RWPE1 (cell line): ENCODE data around the gene STK24.
"Not testable (repeated sequence)": the region's sequence is repeated elsewhere in the genome, so short reads cannot be mapped to it uniquely, and the experiment has no call there.

ENCODE experiments used
- CTCF ChIA-PET: fragments of 350-600 bp; sonication (Branson Sonifier 250); formaldehyde crosslinking; extraction: SDS; loops from one replicate; lab custom pipeline; 2021; lab: Yijun Ruan, JAX
- POLR2A ChIA-PET: fragments of 400-600 bp; formaldehyde crosslinking; extraction: SDS; loops from one replicate; lab custom pipeline; 2020; ENCODE audit warnings: antibody characterized with exemption; ENCODE audit not compliant: low non-redundant PET; lab: Yijun Ruan, JAX
- DNase-seq: peaks from one replicate; pipeline ENCODE4 v3.0.0; 2012; ENCODE audit warnings: low spot score
- H3K27ac ChIP-seq: fragments of 450-650 bp; 2 replicates; pipeline ENCODE4 v1.5.1; 2017
- TF ChIP-seq, protein P1 (sequence below): fragments of 450-650 bp; conservative IDR thresholded peaks from 2 replicates; pipeline ENCODE4 v1.5.1; 2017; ENCODE audit warnings: low read depth, mild to moderate bottlenecking

Gene STK24

DNA sequence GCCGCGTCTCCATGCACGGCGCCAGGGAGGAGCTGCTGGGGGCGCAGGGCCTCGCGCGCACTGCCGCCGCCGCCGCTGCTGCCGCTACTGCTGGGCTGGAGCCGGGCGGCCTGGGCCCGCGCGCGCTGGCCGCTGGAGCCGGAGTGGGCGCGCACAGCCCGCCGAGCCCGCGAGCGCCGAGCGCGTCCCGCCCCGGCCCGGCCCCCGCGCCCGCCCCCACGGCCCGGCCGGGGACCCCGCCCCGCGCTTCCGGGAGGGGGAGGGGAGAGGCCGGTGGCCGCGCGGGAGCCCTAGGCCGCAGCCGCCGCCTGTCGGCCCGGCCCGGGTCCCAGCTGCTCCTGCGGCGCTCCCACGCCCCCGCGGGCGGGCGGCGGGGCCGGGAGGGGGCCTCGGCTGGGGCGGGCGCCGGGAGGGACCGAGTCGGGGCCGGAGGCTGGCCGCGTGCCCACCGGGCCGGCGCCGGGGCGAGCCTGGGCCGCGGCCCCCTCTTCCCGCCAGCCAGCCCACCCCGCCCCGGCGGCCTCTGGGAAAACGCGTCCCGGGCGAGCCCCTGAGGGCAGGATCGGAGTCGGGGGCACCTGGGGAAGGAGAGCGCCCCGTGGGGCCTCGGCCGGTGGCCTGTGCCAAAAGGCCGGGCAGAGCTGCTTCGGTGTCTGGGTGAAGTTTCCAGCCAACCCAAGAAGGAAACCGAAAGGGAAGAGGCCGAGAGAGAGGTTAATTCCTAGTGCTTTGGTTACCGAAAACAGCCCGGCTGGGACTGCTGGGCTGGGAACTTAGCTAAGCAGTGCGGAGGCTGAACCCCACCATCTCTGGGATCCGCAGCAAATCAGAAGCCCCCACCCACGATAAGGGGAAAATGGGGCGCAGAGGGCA lies at the start of gene STK24:
STK24 (minus strand) TSS at position 145 of the 873 bp plus-strand sequence. CDS start 321 bp downstream, outside the sequence.
- POLR2A ChIA-PET = interaction anchor here (0.8 to 1.2 kb wide), 2 partner anchors 71 to 93 kb away, joined by 3 to 6 read pairs; no protein-coding TSS in a partner anchor
- TF ChIP-seq, protein P1, sequence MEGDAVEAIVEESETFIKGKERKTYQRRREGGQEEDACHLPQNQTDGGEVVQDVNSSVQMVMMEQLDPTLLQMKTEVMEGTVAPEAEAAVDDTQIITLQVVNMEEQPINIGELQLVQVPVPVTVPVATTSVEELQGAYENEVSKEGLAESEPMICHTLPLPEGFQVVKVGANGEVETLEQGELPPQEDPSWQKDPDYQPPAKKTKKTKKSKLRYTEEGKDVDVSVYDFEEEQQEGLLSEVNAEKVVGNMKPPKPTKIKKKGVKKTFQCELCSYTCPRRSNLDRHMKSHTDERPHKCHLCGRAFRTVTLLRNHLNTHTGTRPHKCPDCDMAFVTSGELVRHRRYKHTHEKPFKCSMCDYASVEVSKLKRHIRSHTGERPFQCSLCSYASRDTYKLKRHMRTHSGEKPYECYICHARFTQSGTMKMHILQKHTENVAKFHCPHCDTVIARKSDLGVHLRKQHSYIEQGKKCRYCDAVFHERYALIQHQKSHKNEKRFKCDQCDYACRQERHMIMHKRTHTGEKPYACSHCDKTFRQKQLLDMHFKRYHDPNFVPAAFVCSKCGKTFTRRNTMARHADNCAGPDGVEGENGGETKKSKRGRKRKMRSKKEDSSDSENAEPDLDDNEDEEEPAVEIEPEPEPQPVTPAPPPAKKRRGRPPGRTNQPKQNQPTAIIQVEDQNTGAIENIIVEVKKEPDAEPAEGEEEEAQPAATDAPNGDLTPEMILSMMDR = no peak
- peak within 1 kb of the TSS; percentile 97 for H3K27ac ChIP-seq
- DNase-seq = peak; percentile 75
- CTCF ChIA-PET = interaction anchor here (0.6 to 1.2 kb wide), 3 partner anchors 45 to 144 kb away, joined by 3 to 4 read pairs (median 4); no protein-coding TSS in a partner anchor

DNA sequence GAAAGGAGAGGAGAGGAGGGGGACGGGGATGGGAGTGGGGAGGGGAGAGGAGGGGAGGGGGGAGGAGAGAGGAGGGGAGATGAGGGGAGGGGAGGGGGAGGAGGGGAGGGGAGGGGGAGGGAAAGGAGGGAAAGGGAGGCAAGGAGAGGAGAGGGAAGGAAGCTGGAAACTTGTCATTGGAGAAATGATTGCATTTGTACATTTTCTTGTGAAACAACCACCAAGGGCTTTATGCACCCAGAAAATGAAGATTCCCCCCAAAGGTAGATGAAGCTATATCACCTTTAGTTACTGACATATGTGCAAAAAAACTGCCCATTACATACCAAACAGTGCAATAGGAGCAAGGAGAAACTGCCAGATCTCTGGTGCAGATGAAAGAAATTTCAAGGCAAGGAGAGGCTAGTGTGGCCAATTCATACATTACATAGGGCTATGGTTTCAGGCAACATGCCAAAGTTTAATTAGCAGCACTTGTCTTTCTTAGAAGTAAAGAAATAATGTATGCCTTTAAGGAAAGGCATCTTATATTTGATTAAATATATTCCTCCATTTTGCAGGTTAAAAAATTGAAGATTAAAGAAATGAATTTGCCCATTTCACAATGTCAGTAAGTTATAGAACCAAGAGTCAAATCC lies 49.5 kb upstream of the STK24 start:
- POLR2A ChIA-PET = no interaction called here
- DNase-seq = no peak

GRCh38 chr13:98624589-98624988 lies 47.7 kb upstream of the STK24 start:
- H3K27ac ChIP-seq, DNase-seq, POLR2A ChIA-PET: not testable (repeated sequence)
- CTCF ChIA-PET = interaction anchor here (0.7 kb wide), 1 partner anchor 219 kb away, joined by 3 read pairs; no protein-coding TSS in a partner anchor

More for the DNA sequence above, 49.5 kb upstream of the STK24 start:
- TF ChIP-seq, protein P1 = no peak
- CTCF ChIA-PET = no interaction called here
- H3K27ac ChIP-seq = no peak overlapping the region

GRCh38 chr13:98622931-98623331 lies 46.0 kb upstream of the STK24 start:
- CTCF ChIA-PET = interaction anchor here (0.6 to 0.8 kb wide), 2 partner anchors 30 to 46 kb away, joined by 3 to 4 read pairs; no protein-coding TSS in a partner anchor
- no peak overlapping the region for H3K27ac ChIP-seq
- TF ChIP-seq, protein P1 = no peak
- POLR2A ChIA-PET = no interaction called here
- no peak for DNase-seq

- ChIA-PET CTCF (no interaction called here), POLR2A (no interaction called here)
- no peak overlapping the region for H3K27ac ChIP-seq
- TF ChIP-seq, protein P1 = no peak
- no peak for DNase-seq
Measured at GRCh38 chr13:98619556-98619955, 42.6 kb upstream of the STK24 start.

DNA sequence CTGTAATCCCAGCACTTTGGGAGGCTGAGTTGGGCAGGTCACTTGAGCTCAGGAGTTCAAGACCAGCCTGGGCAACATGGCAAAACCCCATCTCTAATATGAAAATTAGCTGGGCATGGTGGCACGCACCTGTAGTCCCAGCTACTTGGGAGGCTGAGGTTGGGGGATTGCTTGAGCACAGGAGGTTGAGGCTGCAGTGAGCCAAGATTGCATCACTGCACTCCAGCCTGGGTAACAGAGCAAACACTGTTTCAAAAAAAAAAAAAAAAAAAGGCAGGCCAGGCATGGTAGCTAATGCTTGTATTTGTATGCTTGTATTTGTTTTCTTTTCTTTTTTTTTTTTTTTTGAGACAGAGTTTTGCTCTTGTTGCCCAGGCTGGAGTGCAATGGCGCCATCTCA lies 38.7 kb upstream of the STK24 start:
- CTCF ChIA-PET, H3K27ac ChIP-seq, POLR2A ChIA-PET, DNase-seq: not testable (repeated sequence)

DNA sequence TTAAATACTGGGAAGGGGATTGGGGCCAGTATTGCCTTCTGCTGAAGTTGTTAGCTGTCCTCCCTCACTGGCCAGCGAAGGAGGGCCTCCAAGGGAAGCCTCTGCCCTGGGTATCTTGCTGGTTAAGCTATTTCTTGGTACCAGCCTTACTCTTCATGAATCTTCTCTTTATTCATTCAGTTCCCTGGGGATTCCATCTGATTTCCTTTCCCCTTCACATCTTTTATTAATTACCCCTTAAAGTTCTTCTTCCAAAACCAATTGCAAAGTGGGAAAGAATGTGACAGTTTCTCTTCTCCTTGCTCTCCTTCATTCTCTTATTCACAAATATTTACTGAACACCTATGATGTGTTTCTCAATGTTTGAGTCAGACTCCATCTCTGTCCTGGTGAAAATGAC lies 36.7 kb upstream of the STK24 start:
- no peak overlapping the region for H3K27ac ChIP-seq
- POLR2A ChIA-PET = no interaction called here
- TF ChIP-seq, protein P1 = no peak
- no peak for DNase-seq
- CTCF ChIA-PET = no interaction called here
